Spleen (tissue), 7 donors: ENCODE data around the gene OR7G2.

Source experiments
- CTCF ChIP-seq, 11 experiments: fragments of 200-600 bp in 7 of 11; fragments of 450-650 bp in 4 of 11; sonication (generic) in 4 of 11; IDR thresholded peaks in 8 of 11; conservative IDR thresholded peaks in 3 of 11; 1 replicate in 7 of 11; 2 replicates in 4 of 11; pipeline versions ENCODE4 v1.4.0 to v1.8.0; 2016 to 2021; ENCODE audit warnings: antibody characterized with exemption in 11 of 11, inconsistent platforms in 4 of 11, mild to moderate bottlenecking in 1 of 11
- POLR2A ChIP-seq, 3 donors: fragments of 450-650 bp; IDR thresholded peaks; one replicate each; pipeline ENCODE4 v1.5.1; 2017; ENCODE audit warnings: antibody characterized with exemption in 3 of 3, mild to moderate bottlenecking in 1 of 3
- POLR2AphosphoS5 ChIP-seq, 3 donors: sonication (generic); formaldehyde crosslinking; IDR thresholded peaks; one replicate each; pipeline ENCODE4 v1.5.1; 2017; ENCODE audit warnings: antibody characterized with exemption in 3 of 3
- donor health status: DM: no; HTN: no; CAD: no; lungs with moderate emphysema.
- donor health status: DM: no; HTN: no; CAD: no.
- donor health status: DM: no; HTN: no; CAD: no.

GRCh38 chr19:9156304-9156703, 49.0 kb upstream of the OR7G2 start:
- TF ChIP-seq CTCF (IDR thresholded peaks at IDR 0.05 in 8 of 11, conservative IDR thresholded peaks at IDR 0.05 in 3 of 11) (no peak), POLR2A (IDR thresholded peaks at IDR 0.05) (no peak), POLR2AphosphoS5 (IDR thresholded peaks at IDR 0.05) (no peak)
